Amniotic epithelial cell (primary cell): ENCODE measurements around the gene SLC35F3.

Experiments
- DNase-seq: peaks from one replicate; pipeline ENCODE4 v3.0.0-alpha.2; 2010; ENCODE audit warnings: low read depth

Gene SLC35F3

DNA sequence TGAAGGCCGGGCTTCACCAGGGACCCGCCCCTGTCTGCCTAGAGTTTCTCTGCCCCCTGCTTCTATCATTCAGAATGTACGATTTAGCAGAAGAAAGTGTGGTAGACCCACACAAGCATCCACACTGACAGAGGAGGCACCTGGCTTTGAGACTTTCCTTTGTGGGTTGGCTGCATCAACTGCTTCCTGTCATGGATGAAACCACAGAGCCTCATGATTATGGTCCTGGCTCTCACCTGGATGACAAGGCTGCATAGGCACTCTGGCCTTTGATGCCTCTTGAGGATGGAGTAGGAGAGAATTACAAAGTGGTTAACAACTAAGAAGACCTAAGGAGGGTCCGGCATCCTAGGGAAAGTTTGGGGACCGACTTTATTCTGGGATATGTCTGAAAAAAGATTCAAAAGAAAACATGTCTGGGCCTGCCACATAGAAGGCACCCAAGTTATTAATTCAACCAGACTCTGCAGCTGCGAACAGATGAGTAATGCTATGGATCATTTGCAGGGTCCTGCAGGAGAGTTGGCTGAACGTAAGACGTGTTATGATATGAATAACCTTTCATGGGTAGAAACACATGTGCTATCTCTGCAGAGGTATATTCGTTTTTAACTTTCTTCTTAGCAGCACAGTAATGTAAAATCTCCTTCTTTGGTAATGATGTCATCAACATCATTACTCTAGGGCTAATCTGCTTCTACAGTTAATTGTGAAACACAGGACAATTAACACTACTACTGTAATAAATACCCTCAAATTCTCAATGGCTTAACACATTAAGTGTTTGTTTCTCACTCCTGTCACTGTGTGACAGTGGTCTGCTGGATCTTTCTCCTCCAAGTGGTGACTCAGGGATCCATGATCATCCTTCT is 136.2 kb downstream of the SLC35F3 start:
- no peak for DNase-seq

DNA sequence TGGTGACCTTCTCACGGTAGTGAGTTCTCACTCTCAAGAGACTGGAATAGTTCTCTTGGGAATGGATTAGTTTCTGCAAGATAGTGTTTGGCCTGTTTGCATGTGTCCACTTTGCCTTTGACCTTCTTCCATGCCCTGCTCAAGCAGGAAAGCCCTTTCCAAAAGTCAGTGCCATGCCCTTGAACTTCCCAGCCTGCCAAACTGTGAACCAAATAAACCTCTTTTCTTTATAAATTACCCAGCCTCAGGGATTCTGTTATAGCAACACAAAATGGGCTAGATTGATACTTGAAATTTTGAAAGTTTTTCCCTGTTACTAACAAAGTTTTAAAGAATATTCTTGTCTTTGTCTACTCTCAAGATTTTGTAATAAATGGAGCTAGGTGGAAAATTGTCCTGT is 139.6 kb downstream of the SLC35F3 start:
- no peak for DNase-seq

DNA sequence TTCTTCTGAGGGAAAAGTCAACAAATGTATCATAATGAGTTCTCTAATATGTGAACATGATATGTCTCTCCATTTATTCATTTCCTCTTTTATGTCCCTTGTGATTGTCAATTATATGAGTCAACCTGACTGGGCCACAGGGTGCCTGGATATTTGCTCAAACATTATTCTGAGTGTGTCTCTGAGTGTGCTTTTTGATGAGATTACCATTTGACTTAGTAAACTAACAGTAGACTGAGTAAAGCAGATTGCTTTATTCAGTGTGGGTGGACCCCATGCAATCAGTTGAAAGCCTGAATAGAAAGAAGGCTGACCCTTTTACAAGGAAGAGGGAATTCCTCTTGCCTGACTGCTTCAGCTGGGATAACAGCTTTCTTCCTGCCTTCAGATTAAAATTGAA is 142.6 kb downstream of the SLC35F3 start:
- no peak for DNase-seq

DNA sequence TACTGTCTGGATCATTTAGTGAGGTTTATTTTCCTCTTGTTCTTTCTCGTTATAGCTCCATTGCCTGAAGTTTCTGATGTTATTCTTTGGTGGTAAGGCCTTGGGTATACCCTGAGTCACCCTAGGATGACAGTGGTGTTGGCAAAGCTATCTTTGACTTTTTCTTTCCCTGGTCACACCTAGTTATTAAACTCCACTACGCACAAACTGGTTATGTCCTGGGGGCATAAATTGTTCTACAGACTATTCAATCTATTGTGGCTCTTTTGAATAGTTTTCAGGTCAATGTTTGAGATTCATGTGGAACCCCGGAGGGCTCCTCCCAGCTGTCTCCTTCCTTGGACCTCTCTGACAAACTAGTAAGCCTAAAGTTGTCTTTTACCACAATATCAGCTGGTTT is 157.7 kb downstream of the SLC35F3 start:
- DNase-seq: no peak

DNA sequence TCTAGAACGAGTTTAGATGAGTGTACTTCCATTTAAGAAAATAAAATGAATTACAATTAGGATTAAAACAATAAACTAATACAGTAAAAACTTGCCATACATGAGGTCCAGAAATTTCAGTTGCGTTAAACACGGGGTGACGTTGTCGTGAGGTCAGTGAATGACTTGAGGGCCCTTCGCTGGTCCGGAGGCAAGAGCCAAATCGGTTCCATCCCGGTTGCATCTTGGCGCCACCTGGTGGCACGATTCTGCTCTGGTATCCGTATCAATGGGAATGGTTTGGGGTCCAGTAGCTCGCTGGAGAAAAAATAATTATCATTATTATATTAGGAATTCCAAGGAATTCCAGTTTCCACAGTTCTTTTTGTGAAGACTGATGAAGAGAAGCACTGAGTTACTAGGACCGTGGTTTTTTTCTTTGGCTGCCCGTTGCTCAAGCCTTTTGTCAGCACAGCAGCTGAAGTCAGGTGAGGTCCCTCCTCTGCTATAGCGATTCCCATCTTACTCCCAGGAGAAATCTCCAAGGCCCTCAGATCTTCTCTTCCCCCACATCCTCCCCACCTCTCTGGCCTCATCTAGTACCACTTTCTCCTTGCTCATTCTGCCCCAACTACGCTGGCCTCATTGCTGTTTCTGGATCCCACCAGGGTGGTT is 161.4 kb downstream of the SLC35F3 start:
- peak; percentile 35 for DNase-seq

DNA sequence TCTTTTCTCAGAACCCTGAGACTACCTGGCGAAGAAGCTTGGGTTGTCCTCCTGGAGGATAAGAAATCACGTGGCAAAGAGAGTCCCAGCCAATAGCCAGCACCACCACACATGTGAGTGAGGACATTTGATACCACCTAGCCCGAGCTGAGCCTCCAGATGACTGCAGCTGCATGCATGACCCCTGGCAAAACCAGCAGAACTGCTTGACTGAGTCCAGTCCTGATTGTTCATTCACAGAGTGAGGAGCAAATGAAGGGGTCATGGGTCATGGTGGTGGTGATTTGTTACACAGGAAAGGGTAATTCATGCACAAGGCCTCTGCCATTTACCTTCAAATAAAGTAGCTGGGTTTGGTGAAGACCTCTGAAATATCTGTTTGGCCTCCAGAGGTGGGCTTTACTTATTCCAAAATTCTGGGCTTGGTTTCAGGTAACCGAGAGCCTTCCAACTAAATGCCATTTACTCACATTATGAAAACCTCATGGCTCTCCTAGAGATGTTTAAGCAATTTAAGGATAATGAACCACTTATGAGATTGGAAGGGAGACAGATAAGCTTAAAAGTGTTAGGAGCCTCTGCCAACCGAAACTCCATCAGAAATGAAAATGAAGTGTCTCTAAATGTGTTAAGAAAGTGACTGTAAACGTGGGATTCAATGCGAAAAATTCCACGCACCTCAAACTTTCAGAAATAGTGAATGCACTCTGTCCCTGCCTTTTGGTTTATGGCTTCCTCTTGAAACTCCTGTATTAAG is 163.3 kb downstream of the SLC35F3 start:
- no peak for DNase-seq

DNA sequence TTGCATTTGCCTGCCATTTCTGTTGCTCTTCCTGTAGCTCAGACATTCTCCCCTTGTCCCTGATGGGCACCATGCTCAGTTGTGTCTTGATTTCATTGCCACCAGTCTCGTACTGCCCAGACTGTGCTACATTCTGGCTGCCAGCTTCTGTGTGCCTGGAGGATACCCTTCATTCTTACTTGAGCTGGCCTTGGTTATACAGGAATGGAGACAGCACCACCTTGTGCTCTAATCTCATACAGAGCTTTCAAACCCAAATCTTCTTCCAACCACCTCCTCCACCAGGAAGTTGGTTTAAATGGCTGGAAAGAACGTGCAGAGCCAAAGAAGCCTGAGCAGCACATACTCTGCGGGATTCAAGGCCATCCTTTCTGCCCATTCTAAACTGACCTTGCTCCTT is 165.3 kb downstream of the SLC35F3 start:
- no peak for DNase-seq

DNA sequence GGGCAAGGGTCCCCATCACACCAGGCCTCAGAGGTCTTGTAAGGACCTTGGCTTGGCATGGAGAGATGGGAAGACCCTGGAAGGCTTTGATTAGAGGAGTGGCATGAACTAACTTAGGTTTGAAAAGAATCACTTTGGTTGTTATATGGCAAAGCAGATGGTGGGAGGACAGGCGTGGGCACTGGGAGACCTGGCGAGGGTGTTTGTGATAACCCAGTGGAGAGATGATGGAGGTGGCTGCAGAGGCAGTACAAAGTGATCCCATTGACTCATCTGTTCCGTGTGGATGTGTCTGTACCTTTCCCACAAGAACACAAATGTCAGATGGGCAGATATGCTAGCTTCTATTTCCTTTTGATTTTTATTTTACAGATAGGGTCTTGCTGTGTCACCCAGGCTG is 168.3 kb downstream of the SLC35F3 start:
- DNase-seq: no peak

DNA sequence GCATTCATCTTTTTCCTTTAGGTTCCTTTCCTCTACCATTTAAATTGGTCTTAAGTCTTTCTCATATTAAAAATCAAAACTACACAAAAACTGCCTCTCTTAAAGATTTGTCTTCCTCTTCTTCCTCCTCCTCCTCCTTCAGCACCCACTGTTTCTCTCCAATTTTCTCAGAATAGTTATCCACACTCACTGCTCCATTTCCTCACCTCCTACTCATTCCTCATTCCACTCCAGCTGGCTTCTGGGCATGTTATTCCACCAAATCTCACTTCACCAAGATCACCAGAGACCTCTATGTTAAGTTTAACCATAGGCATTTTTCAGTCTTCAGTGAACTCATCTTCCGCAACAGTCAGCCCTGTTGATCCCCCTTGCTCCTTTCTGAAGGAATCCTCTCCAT is 173.7 kb downstream of the SLC35F3 start:
- no peak for DNase-seq

DNA sequence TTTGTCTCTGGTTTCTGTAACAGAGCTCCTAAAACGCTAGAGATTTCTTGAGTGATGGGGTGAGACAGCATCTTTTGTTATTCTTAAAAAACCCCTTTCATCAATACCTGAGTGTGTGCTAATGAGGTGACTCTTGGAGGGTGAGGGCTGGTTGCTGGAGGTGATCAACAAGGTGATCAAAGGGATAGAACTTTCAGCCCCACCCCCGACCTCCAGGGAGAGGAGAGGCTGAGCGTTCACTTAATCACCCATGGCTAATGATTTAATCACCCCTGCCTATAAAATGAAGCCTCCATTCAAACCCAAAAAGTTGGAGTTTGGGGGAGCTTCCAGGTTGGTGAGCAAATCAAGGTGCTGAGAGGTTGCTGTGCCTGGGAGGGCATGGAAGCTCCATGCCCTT is 175.4 kb downstream of the SLC35F3 start:
- DNase-seq: no peak

DNA sequence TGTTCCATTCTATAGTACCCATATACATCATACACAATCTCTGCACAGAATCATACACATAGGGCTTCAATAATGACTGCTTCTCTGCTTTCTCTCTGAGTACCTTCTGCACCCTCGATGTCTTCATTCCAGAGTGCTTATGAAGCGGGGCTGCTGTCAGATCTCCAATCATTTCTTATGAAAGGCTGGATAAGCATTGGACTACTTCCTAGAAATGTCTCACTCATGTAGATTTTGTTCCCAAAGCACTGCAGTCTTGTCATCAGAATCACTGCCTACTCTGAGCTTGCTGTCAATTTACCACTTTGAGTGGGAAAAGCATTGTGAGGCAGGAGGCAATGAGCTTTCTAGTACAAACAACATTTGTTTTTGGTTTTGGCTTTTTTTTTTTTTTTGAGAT is 179.0 kb downstream of the SLC35F3 start:
- no peak for DNase-seq

DNA sequence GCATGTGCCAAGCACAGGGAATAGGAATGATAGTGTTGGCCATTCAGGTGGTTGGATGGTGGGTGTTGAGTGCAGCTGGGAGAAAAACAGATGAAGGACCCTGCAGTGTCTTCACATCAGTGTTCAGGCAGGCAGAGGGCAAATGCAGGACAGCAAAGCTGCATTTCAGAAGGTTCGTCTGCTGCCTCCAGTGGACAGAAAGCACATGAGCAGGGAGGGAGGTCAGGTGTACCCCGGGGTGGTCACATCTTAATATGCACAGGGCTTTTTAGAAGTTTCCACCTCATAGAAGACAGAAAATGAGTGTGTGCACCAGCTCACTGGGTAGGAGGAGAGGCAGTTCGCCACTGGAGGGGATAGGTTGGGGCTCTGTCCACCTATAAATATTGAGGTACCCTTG is 184.9 kb downstream of the SLC35F3 start:
- DNase-seq: no peak

DNA sequence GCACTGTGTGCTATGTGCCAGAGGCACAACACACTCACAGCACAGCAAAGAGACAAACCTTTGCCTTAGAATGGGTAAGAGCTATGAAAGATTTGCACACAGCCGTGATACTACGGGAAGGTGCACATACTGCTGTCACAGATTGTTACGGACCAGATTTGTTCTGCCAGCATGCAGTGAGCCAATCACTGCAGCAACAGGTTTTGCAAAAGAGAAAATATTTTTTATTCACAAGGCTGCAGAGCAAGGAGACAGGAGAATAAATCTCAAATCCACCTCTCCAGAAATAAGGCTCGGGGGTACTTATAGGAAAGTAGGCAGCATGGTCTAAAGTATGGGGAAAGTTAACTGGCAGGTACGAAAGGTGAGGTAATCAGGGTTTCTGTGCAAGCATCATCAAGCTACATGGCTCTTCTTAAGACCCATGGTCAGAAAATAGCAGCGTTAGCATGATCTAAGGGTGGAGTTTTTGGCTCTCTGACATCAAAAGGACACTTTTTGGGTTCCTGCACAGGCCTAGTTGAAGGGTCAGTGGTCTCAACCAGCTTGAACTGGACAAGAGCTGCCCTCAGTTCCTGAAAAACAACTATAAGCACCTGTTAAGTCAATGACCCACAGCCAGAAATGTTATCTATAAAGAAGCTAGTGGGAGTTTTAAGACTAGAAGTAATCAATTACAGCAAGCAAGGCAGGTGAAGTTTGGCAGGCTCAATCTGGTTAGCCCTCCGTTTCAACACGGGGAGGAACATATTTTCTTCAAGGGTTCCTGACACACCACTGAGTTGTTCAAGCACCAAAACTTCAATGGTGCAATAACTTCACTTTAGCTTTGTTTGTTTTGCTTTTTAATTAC is 186.0 kb downstream of the SLC35F3 start:
- DNase-seq: no peak

DNA sequence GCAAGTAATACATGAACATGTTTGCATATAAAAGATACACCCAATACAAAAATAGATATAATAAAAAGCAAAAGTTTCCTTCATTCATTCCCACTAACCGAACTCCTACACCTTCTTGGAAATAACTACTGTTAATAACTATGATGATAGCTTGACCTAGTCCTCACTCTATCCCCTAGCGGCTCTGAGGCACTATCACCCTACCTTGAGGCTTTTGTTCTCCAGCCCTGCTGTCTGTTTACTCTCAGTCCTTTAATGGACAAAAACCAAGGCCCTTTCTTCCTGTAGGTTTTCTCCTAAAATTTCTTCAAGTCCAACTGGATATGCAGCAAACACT is 186.6 kb downstream of the SLC35F3 start:
- DNase-seq: no peak

DNA sequence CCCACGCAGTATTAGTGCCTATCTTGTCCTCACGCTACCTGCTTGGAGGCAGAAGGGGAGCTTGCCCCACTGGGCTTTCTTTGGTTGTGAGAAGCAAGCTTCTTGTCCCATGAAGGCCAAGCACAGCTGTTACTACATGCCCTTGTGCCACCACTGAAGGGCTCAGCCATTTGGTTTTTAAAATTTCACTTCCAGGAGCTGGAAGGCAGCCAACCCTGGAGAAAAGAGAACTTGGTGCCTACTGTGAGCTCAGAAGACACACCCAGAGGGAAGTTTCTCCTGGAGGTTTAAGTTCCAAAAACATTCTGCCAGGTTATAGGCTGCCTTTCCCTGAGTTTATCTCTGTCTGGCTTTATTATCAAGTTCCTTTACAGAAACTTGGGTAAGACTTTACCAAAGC is 187.4 kb downstream of the SLC35F3 start:
- no peak for DNase-seq

DNA sequence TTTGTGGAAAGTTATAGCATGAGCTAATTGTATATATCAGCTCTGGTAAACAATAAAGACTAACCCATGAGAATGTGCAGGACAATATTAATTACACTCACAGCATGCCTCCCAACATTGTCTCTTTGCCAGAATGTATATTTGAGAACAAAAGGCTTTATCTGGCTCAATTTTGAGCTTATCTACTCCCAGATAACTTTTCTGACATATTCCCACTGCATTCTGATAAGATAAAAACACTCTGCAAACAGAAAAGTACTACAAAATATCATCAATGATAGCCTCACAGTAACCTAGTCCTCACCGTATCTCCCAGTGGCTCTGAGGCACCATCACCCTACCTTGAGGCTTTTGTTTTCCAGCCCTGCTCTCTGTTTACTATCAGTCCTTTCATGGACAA is 188.6 kb downstream of the SLC35F3 start:
- DNase-seq: no peak

DNA sequence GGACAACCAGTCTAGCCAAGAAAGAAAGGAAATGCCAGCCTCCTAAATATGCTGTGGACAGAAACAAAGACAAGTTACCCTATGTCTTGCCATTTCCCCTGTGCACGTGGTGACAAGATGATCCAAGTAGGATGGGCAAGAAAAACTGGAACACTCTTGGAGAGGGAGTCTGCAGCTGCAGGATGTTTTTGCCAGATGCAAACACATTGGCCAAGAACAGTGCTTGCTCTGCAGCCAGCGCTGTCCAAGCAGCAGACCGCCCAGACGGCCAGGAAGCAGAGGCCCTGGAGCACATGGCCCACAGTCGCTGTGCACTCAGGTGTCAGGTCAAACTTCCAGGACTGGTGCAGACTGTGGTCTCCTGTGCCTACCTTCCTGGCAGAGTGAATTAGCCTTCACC is 189.3 kb downstream of the SLC35F3 start:
- DNase-seq: no peak

DNA sequence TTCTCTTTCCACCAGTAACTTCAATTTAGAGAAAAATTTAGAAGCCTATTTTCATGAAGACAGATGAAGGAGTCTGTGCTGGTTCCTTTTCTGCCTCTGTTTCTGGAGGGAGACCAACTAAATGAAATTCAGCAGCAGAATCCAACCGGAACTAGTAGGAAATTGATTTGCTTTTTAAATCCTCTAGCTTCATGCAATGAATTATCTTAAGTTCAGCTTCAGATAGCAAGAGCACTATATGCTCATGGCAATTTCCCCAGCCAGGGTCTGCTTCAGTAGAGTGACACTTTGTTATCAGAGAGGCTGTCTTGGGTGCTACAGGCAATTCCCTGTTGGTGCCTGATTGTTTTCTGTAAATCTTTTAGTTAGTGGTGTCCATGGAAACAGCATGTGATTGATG is 189.7 kb downstream of the SLC35F3 start:
- no peak for DNase-seq

DNA sequence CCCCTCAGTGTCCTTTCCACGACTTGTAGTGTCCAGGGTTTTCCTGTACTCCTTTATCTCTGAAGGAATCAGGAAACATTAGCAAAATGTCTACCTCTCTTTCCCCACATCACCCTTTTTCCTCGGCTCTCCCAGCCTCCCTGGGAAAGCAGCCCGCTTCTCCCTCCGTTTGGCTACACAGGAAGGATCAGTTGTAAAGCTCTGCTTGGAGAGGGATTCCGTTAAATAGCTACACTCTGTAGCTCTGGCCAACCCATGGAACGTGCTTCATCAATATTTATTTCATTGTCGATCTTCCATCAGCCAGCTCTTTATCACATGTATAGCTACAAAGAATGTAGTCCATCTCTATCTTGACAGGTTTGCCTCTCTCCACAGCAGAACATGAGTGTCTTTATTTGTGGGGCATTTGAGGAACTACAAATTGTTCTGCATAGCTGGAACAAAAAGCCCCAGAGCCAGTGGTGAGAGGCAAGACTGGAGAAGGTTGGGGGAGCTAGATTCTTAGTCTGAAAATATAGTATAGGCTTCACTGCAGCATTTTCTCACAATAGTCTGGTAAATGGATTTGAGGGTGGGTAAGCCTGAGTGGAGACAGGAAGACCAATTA is 191.8 kb downstream of the SLC35F3 start:
- no peak for DNase-seq

DNA sequence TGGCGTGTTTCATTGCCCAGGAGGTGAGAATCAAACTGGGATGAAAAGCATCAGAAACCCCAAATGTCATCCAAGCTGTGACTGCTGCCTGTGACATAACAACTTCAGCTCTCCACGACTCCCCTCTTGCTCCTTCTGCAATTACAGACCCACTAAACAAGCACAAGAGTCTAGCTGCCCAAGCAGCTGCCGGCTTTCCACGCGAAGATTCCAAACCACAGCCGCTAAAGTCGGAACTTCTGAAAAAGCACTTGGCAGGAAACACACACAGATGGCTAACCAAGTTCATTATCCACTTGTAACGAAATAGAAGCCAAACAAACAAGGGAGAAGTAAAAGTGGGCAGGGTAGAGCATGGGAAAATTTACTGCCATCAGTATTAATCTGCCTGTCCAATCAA is 198.1 kb downstream of the SLC35F3 start:
- DNase-seq: no peak

DNA sequence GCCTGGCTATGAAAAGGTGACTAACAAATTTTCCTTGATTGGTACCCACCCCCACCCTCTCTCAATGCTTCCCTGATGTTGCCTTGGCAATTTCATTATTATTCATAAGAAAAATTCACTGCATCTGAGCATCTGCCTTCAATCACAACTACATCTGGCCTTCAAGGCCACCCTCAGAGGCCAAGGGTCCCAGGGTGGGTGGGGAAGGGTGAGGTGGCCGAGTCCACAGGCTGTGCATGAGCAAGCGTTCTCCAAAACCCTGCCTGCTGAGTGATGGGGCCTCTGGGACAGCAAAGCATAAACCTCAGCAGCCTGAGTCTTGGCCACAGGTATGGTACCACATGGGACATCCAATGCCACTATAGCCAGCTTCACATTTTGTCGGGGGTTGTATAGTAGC is 198.7 kb downstream of the SLC35F3 start:
- no peak for DNase-seq

DNA sequence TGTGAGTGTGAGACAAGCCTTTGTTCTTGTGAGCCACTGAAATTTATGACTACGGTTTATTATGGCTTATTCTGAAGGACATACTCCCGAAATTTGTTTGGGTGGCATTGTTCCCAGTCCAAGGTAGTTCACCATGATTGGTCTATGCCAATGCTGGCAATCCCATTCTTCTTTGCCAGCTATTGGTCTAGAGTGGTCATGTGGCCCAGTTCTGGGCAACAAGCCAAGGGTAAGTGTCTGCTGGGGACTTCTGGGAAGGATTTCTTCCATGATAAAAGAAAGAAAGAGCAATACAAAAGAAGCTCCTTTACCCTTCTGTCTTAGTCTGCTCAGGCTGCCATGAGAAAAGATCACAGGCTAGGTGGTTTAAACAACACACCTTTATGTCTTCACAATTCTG is 201.6 kb downstream of the SLC35F3 start:
- no peak for DNase-seq
